Measurements from ENCODE around the gene D2HGDH. TPM values are rescaled to one million over a fixed set of nuclear protein-coding genes. Genes with fewer than 3 reads are reported as not detected.

D2HGDH gene
- total and polyA plus RNA-seq, 2 of the 13 experiments (the other 11 are each of a cell fraction or from before 2014, with no cell fraction given): 19.2 to 20.3 TPM

- TF ChIP-seq, protein P1, sequence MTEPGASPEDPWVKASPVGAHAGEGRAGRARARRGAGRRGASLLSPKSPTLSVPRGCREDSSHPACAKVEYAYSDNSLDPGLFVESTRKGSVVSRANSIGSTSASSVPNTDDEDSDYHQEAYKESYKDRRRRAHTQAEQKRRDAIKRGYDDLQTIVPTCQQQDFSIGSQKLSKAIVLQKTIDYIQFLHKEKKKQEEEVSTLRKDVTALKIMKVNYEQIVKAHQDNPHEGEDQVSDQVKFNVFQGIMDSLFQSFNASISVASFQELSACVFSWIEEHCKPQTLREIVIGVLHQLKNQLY (CRISPR knock-in tag; IDR thresholded peaks at IDR 0.05): peak; percentile 50; the same call in 1 of the 2 replicates
- TF ChIP-seq POGK (CRISPR knock-in tag; conservative IDR thresholded peaks at IDR 0.05): peak; percentile 97
- no peak for TF ChIP-seq ZMAT5 (CRISPR knock-in tag; IDR thresholded peaks at IDR 0.05; ENCODE audit: borderline replicate concordance, low read depth)
- TF ChIP-seq, protein P2, sequence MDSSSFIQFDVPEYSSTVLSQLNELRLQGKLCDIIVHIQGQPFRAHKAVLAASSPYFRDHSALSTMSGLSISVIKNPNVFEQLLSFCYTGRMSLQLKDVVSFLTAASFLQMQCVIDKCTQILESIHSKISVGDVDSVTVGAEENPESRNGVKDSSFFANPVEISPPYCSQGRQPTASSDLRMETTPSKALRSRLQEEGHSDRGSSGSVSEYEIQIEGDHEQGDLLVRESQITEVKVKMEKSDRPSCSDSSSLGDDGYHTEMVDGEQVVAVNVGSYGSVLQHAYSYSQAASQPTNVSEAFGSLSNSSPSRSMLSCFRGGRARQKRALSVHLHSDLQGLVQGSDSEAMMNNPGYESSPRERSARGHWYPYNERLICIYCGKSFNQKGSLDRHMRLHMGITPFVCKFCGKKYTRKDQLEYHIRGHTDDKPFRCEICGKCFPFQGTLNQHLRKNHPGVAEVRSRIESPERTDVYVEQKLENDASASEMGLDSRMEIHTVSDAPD (CRISPR knock-in tag; IDR thresholded peaks at IDR 0.05): peak; percentile 68; the same call in 1 of the 2 replicates
- 0 out of 2 replicates have a peak, but pooled peaks have one; percentile 53 for TF ChIP-seq SIX4 (CRISPR knock-in tag; IDR thresholded peaks at IDR 0.05)
- peak; percentile 98 for TF ChIP-seq DMAP1 (CRISPR knock-in tag; IDR thresholded peaks at IDR 0.05)
- TF ChIP-seq FOXC1 (CRISPR knock-in tag; IDR thresholded peaks at IDR 0.05; ENCODE audit: borderline replicate concordance): peak; percentile 57
- TF ChIP-seq RCOR2 (CRISPR knock-in tag; IDR thresholded peaks at IDR 0.05): peak; percentile 65; the same call in 1 of the 2 replicates
- TF ChIP-seq ZNF318 (CRISPR knock-in tag; IDR thresholded peaks at IDR 0.05): peak; percentile 87
- TF ChIP-seq, protein P3, sequence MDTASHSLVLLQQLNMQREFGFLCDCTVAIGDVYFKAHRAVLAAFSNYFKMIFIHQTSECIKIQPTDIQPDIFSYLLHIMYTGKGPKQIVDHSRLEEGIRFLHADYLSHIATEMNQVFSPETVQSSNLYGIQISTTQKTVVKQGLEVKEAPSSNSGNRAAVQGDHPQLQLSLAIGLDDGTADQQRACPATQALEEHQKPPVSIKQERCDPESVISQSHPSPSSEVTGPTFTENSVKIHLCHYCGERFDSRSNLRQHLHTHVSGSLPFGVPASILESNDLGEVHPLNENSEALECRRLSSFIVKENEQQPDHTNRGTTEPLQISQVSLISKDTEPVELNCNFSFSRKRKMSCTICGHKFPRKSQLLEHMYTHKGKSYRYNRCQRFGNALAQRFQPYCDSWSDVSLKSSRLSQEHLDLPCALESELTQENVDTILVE (CRISPR knock-in tag; IDR thresholded peaks at IDR 0.05): peak; percentile 67
- peak; percentile 69; the same call in 1 of the 2 replicates for TF ChIP-seq NR3C1 (CRISPR knock-in tag; IDR thresholded peaks at IDR 0.05)
- no peak for TF ChIP-seq GTF3A (CRISPR knock-in tag; conservative IDR thresholded peaks at IDR 0.05)
- no peak for TF ChIP-seq SMARCE1 (IDR thresholded peaks at IDR 0.05; ENCODE audit: borderline replicate concordance)
- peak; percentile 92 for TF ChIP-seq ZNF788 (CRISPR knock-in tag; IDR thresholded peaks at IDR 0.05; ENCODE audit: borderline replicate concordance)
- peak; percentile 88 for TF ChIP-seq MXD3 (CRISPR knock-in tag; IDR thresholded peaks at IDR 0.05)
Measured at GRCh38 chr2:241808721-241809382, 74.4 kb downstream of the D2HGDH start, which contains the start of gene NEU4 (continued).

Measured in HepG2 (cell line).